ENCODE data around the gene QRICH1. TPM values are rescaled to one million over a fixed set of nuclear protein-coding genes. Genes with fewer than 3 reads are reported as not detected.
"Not testable (repeated sequence)": the region's sequence is repeated elsewhere in the genome, so short reads cannot be mapped to it uniquely, and the experiment has no call there.

Gene QRICH1
- total RNA-seq, 1 experiment from 2014 or later = 151 TPM

GRCh38 chr3:49009396-49009795, 84.5 kb downstream of the QRICH1 start:
- Histone ChIP-seq H4K5ac (ENCODE audit: insufficient read length, low read depth, low read length) (no peak overlapping the region), H3K9me3 (ENCODE audit: control insufficient read depth, low read depth, low read length) (no peaks in the 10 kb centered on the region), H3K4me2 (ENCODE audit: insufficient read depth, insufficient read length, low read length) (no peak overlapping the region), H3K27ac (ENCODE audit: insufficient read length, low read depth, low read length) (no peak overlapping the region), H3K56ac (ENCODE audit: insufficient read length, low read depth, low read length) (no peak overlapping the region), H3K4me1 (ENCODE audit: insufficient read depth, low read length) (no peaks in the 10 kb centered on the region; the same call in 1 of the 2 replicates), H3K18ac (ENCODE audit: insufficient read length, low read depth, low read length) (no peak overlapping the region), H2BK120ac (ENCODE audit: low read depth, low read length, poor library complexity, severe bottlenecking) (no peak overlapping the region), H2BK15ac (ENCODE audit: low read depth, low read length) (no peak overlapping the region), H3K79me2 (ENCODE audit: insufficient read depth, low read length) (peaks cover 10% of the 10 kb centered on the region; the same call in 1 of the 2 replicates), H3K14ac (ENCODE audit: insufficient read depth, low read length) (no peak overlapping the region), H2AFZ (ENCODE audit: low read length) (no peak overlapping the region), H2BK12ac (ENCODE audit: insufficient read length, low read depth, low read length) (no peak overlapping the region), H3K9ac (ENCODE audit: extremely low read depth, insufficient read length, low read length) (no peak overlapping the region), H4K91ac (ENCODE audit: insufficient read length, low read depth, low read length) (no peak overlapping the region), H4K20me1 (ENCODE audit: control insufficient read depth, insufficient read depth, insufficient read length) (no peaks in the 10 kb centered on the region), H3K23me2 (ENCODE audit: insufficient read length, low read depth, low read length, poor library complexity, severe bottlenecking) (peaks cover 13% of the 10 kb centered on the region), H2BK20ac (ENCODE audit: low read depth, low read length, poor library complexity, severe bottlenecking) (no peak overlapping the region), H3K4ac (ENCODE audit: low read depth, low read length) (no peak overlapping the region), H3T11ph (ENCODE audit: low read length) (no peak overlapping the region), H4K8ac (replicated peaks; ENCODE audit: insufficient read length, low read depth, low read length) (no peak overlapping the region), H3K23ac (ENCODE audit: insufficient read length, low read depth, low read length) (no peak overlapping the region), H3K79me1 (ENCODE audit: insufficient read depth, low read depth, low read length, poor library complexity, severe bottlenecking) (no peaks in the 10 kb centered on the region), H2BK5ac (ENCODE audit: insufficient read length, low read length) (no peak overlapping the region), H2AK5ac (ENCODE audit: insufficient read length, low read length) (no peak overlapping the region), H3K27me3 (ENCODE audit: insufficient read depth, low read length) (no peaks in the 10 kb centered on the region)
- no peaks in the 10 kb centered on the region; the same call in 1 of the 2 replicates for H3K27me3 Mint-ChIP-seq (ENCODE audit: low read depth)
- no peak for TF ChIP-seq CTCF (conservative IDR thresholded peaks at IDR 0.05)
- H3K4me1 Mint-ChIP-seq = peaks cover 16 to 17% of the 10 kb centered on the region in 2 experiments
- no CpG with 5 or more reads among the region's 3 CpGs for WGBS (ENCODE audit: extremely low coverage, insufficient read length, low lambda C conversion rate)
- H3K4me3 Mint-ChIP-seq = peak overlapping the region; percentile 22 to 100; a peak in 4 of 5 replicates
- no peaks in the 10 kb centered on the region; a peak in 1 of 5 replicates for H3K9me3 Mint-ChIP-seq
- H3K27ac Mint-ChIP-seq = no peak overlapping the region
- no peak for DNase-seq
- peaks cover 9 to 48% (median 44%) of the 10 kb centered on the region in 3 experiments for H3K36me3 Mint-ChIP-seq (ENCODE audit: insufficient read depth in 1 of 3, low read depth in 3 of 3)

DNA sequence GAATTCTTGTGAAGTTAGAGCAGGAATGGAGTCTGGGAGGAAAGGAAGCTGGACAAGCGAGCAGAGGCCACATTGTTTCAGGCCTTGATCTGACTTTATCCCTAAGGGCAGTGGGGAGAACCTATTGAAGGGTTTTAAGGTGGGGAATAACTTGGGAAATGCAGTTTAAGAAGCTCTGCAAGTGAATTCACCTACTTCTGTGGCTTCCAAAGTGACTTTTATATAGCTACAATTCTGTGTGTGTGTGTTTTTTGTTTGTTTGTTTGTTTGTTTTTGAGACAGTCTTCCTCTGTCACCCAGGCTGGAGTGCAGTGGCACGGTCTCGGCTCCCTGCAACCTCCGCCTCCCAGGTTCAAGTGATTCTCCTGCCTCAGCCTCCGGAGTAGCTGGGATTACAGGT, 85.2 kb downstream of the QRICH1 start:
- not testable (repeated sequence) for H3K9me3 Mint-ChIP-seq; H3K27ac ChIP-seq (ENCODE audit: insufficient read length, low read depth, low read length); H2BK15ac ChIP-seq (ENCODE audit: low read depth, low read length); H3K4me1 ChIP-seq (ENCODE audit: insufficient read depth, low read length); H3K18ac ChIP-seq (ENCODE audit: insufficient read length, low read depth, low read length); H3K27me3 ChIP-seq (ENCODE audit: insufficient read depth, low read length); H3K23ac ChIP-seq (ENCODE audit: insufficient read length, low read depth, low read length); H4K5ac ChIP-seq (ENCODE audit: insufficient read length, low read depth, low read length); H3T11ph ChIP-seq (ENCODE audit: low read length); DNase-seq; H2BK120ac ChIP-seq (ENCODE audit: low read depth, low read length, poor library complexity, severe bottlenecking); H4K20me1 ChIP-seq (ENCODE audit: control insufficient read depth, insufficient read depth, insufficient read length); H2BK12ac ChIP-seq (ENCODE audit: insufficient read length, low read depth, low read length); H2BK20ac ChIP-seq (ENCODE audit: low read depth, low read length, poor library complexity, severe bottlenecking); H3K14ac ChIP-seq (ENCODE audit: insufficient read depth, low read length); H2AFZ ChIP-seq (ENCODE audit: low read length); H3K56ac ChIP-seq (ENCODE audit: insufficient read length, low read depth, low read length); H3K27me3 Mint-ChIP-seq (ENCODE audit: low read depth); H4K91ac ChIP-seq (ENCODE audit: insufficient read length, low read depth, low read length); H4K8ac ChIP-seq (replicated peaks; ENCODE audit: insufficient read length, low read depth, low read length); H2BK5ac ChIP-seq (ENCODE audit: insufficient read length, low read length); H3K4ac ChIP-seq (ENCODE audit: low read depth, low read length); H2AK5ac ChIP-seq (ENCODE audit: insufficient read length, low read length); H3K9me3 ChIP-seq (ENCODE audit: control insufficient read depth, low read depth, low read length); H3K79me1 ChIP-seq (ENCODE audit: insufficient read depth, low read depth, low read length, poor library complexity, severe bottlenecking)
- Mint-ChIP-seq H3K27ac (peak overlapping the region; percentile 42 to 100 (median 88); a peak in 5 of 7 replicates), H3K4me3 (peak overlapping the region; percentile 99 to 100), H3K36me3 (ENCODE audit: insufficient read depth in 1 of 3, low read depth in 3 of 3) (peaks cover 9 to 41% (median 40%) of the 10 kb centered on the region in 3 experiments), H3K4me1 (peaks cover 12 to 13% of the 10 kb centered on the region in 2 experiments)
- H3K9ac ChIP-seq (ENCODE audit: extremely low read depth, insufficient read length, low read length) = peak overlapping the region; percentile 5
- peaks cover 13% of the 10 kb centered on the region for H3K23me2 ChIP-seq (ENCODE audit: insufficient read length, low read depth, low read length, poor library complexity, severe bottlenecking)
- no CpG with 5 or more reads among the region's 5 CpGs for WGBS (ENCODE audit: extremely low coverage, insufficient read length, low lambda C conversion rate)
- H3K79me2 ChIP-seq (ENCODE audit: insufficient read depth, low read length) = peaks cover 10% of the 10 kb centered on the region; the same call in 1 of the 2 replicates
- peak overlapping the region; percentile 52 for H3K4me2 ChIP-seq (ENCODE audit: insufficient read depth, insufficient read length, low read length)
